Activated CD8-positive, alpha-beta memory T cell treated with anti-CD3 and anti-CD28 coated beads for 24 hours (primary cell): ENCODE results near the gene SERPINB10.

Source experiments
- DNase-seq: peaks from one replicate; pipeline ENCODE4 v3.0.0-alpha.2; 2020

SERPINB10 gene

DNA sequence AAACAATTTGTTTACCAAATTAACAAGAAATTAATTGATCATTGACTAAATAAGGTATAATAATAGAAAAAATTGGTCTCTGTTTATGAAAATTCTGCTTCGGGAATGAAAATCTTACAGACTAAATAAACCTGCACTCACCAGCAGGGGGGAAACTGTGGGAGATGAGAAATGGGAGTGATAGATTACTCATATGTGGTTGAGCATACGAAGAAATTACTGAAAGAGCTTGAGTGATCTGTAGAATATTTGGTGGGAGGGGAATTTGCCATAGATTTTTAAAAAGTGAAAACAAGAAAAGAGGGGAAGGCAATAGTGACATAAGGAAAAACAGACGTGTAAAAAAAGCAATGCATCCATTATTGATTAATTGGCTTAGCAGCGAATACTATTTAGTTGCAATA lies 43.5 kb downstream of the SERPINB10 start:
- no peak for DNase-seq

DNA sequence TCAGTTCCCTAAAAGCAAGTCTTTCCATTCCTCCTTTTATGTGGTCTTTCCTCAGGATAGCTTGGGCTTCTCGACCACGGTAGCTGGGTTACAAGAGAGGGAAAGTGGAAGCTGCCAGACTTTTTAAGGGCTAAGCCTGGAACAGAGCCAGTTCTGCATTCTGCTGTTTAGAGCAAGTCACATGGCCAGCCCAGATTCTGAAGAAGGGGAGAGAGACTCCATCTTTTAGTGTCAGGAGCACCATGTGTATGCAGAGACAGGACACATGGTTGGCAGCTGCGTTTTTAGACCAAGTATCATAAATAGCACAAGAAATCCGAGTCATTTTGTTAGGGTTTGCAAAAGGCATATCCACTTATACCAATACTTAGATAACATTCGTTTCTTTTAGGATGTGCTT lies 46.1 kb downstream of the SERPINB10 start:
- DNase-seq, result no peak

DNA sequence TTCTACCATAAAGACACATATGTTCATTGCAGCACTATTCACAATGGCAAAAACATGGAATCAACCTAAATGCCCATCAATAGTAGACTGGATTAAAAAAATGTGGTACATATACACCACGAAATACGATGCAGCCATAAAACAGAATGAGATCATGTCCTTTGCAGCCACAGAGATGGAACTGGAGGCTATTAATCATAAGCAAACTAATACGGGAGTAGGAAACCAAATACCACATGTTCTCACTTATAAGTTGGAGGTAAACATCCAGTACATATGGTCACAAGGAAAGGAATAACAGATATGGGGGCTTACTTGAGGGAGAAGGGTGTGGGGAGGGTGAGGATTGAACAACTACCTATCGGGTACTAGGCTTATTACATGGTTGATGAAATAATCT lies 49.0 kb downstream of the SERPINB10 start:
- DNase-seq, result no peak

DNA sequence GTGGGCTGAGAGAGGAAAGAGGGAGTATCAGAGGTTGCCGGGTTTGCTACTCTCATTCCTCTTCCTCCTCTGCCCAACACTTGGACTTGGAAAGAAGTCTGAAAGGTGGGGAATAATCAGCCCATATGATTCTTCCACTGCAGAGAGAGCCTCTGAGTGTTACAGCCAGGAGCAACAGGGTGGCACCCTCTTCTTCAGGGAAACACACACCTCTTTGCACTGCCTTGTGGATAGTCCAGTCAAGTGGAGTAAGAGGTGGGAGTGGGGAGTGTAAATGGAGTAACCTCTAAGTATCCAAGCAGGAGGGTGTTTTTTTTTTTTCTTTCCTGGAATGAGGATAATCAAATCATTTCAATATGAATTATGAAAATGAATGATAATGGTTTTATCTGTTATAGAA lies 53.1 kb downstream of the SERPINB10 start:
- no peak for DNase-seq

DNA sequence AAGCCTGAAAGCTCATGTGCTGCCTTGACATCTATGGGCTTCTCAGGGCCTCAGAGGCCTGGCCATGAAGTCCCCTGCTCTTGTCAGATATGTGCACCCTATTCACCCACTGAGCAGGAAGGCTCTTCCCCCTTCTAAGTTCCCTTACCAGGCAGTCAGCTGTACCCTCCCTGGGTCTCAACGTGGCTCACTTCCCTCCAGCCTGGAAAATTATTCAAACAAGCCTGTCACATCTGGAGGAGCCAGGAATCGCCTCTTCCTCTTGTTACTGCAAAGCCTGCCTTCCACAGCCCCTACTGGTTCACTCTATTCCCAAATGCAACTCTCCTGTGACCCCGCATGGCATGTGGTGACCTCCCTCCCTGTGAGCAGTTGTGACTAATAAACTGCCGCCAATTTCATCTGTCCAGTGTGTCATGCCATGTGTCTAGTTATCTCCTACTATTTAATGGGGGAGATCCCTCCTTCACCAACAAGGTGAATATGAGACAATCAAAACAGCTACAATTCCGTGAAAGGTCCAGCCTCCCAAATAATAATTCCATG lies 53.8 kb downstream of the SERPINB10 start:
- DNase-seq, result no peak

DNA sequence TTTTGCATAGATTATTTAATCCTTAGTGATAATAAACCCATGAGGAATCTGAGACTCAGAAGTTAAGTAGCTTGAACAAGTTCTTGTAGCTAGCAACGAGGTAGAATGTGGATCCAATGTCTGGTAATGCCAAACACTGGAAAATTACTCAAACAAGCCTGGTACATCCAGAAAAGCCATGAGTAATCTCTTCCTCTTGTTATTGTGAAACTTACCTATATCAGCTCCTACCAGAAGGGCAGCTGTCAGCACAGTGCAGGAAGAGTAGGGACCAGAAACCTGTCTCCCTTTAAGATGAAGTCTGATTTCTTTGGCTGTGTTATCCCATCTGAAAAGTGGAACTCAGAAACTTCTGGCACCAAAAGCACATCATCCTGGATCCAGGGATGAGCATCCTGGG lies 54.4 kb downstream of the SERPINB10 start:
- DNase-seq, result no peak

DNA sequence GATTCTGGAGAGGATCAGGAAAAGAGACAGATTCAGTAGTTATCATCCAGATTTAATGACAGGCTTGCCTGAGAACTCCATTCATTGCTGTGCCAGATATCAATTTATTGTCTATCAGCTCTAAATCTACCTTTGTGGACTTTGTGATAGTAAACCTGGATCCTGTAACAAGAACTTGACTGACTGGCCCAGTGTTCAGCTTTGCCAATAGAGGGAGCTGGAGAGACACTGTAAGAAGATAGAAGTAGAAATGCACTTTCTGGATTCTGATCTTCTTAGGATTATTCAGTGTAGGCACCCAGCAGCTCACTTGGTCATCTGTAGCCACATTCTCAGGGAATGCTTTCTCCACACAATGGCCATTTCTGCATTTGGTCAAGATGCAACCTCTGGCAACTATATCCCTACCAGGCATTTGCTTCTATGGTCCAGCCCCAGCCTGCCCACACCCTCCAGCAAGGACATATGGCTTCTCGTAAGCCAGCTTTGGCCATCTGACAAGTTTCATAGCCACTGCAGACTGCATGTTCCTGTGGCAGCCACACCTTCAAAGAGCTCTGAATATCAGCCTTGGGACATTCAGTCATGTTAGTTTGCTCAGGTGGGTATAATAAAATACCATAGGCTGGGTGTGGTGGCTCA lies 56.0 kb downstream of the SERPINB10 start:
- DNase-seq, result no peak

DNA sequence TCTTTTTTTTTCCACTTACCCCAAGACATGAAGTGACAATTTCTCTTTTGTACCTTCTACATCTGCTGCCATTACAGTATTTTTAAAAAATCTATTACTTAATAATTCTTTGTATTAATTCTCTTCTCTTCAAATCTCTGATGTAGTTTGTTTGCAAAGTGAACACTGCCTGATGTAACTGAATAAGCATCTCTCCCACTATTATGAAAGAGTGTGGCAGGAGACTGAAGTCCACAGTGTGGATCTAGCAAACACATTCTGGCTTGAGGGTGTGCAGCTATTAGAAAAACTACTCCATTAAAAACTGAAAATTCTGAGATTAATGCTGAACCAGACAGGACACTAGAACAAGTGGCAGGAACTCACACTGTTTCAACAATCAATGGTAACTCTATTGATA lies 57.1 kb downstream of the SERPINB10 start:
- DNase-seq, result no peak

DNA sequence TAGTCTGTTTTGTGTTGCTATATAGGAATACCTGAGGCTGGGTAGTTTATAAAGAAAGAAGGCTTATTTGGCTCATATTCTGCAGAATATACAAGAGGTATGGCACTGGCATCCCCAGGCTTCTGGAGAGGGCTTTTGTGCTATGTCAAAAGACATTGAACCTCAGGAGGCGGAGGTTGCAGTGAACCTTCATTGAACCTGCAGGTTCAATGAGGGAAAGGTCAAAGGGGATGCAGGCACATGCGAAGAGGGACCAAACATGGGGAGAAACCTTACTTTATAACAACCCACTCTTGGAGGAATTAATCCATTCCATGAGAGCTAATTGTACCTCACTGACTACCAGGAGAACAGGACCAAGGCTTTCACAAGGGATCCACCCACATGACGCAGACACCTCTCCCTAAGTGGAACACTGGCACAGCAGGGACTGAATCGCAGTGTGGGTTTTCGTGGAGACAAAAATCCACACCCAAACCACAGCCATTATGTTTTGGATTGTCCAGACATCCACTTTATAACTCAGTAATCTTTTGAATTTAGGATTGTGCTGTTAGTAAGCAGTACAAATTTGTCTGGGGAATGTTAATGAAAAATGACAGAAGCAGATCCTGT lies 58.1 kb downstream of the SERPINB10 start:
- no peak for DNase-seq

DNA sequence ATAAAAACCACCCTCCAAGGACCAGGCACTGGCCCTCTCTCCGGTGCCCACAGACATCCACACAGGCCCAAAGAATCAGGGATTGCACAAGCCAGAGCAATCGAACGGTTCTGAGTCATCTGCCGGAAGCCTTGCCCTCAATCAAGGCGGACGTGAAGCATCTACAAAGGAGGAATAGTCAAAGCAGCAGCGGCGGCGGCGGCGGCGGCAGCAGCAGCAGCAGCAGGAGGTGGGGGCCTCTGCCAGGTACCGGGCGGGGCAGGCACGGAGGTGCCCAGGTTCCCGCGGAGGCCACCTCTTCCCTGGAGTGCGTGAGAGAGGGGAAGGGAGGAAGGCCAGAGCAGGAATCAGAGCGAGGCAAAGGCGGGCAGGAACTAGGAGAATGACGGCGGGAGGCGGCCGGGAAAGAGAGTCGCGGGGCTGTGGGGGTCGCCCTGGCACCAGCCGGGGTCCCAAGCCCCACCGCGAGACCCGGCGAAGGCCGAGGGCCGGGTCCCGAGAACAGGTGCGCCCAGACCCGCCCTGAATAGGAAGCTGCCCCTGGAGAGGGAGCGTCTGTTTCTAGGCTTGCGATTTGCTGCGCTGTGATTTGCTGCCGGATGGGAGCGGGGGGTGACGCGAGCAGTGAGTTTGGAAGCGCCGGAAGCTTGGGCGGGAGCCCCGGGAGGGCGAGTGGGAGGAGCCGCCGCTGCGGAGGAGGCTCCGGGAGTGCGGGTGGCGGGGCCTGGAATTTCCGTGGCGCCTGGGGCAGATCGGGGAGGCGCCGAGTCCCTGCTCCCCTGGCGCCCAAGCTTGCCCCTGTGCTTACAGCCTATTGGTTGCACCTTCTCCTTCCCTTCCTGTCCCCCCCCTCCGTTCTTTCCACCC lies 62.4 kb downstream of the SERPINB10 start, which contains the start of gene SERPINB8:
Gene SERPINB8 (plus strand): TSS at position 140 of the 867 bp plus-strand sequence. CDS start 8,228 bp downstream, outside the sequence.
- peak; percentile 87 for DNase-seq

DNA sequence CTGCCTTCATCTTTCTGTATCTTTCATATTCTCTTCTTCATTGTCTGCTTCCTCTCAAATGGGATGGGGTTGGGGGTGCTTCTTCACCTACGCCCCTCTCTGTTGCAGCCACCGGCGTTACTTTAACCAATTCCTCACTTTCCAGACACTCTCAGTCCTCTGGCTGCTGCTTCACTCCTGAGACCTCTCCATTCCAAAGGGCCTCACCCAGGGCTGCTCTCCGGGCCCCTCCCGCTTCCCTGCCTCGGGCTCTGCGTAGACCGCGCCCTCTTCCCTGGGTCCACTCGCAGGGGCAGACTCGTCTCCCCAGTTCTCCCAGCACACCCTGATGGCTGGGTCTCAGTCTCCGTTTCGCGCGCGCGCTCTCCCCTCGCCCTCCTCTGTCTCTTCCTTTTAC lies 63.0 kb downstream of the SERPINB10 start:
- no peak for DNase-seq

DNA sequence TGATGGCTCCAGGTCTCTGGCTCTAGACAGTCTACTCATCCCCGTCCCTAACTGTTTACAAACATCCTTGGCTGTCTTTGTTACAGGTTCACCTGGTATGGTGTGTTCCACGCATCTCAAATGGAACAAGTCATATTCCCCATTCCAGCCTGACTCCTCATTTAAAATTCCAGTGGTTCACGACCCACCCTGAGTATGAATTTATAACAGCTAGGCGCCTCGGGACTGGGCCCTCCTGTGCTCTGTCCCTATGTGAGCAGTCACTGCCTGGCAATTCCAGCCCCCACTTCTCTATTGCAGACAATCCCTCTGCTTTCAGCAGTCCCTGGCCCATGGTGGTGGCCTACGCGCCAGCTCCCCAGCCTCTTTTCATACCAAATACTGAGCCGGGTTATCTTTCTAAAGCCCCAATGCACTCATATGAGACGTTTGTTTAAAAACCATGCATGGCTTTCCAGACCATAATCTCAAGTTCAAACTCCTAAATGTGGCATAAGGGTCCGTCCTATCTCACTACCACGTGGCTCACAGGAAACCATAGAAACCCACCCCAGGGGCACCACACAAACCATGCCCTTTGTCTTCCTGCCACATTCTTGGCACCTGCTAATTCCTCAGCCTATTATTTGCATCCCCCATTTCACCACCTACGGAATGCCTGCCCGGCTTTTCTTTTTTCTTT lies 63.7 kb downstream of the SERPINB10 start:
- no peak for DNase-seq

DNA sequence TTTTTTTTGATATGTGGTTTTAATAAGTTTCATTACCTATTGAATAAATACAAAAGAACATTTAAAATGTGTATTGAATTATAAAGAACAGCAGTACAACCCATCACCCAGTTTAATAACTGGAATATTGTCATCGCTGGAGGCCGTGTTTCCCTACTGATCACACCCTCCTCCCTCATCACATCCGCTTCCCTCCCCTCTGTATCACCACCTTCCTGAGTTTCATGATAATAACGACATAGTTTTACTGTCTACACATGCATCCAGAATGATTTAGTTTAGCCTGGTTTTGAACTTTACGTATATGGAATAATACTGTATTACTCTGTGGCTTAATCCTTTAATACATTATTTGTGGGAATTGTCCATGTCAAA lies 64.2 kb downstream of the SERPINB10 start:
- DNase-seq, result no peak

DNA sequence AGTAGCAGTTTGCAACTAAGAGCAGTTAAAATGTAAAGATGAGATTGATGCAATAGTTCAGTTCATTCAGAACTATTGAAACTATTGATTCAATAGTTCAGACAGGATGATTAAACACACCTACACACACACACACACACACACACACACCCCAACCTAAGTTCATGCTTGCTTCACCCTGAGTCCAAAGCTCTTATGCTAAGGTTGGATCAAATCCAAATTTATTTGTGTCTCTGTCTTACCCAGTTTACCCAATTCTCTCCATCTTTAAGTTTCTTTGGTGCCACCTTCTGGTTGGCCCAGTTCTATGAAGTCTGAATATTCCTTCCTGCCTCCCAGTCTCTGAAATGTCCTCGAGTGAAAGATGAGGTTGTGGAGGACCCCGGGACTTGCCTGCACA lies 67.2 kb downstream of the SERPINB10 start:
- DNase-seq, result no peak

DNA sequence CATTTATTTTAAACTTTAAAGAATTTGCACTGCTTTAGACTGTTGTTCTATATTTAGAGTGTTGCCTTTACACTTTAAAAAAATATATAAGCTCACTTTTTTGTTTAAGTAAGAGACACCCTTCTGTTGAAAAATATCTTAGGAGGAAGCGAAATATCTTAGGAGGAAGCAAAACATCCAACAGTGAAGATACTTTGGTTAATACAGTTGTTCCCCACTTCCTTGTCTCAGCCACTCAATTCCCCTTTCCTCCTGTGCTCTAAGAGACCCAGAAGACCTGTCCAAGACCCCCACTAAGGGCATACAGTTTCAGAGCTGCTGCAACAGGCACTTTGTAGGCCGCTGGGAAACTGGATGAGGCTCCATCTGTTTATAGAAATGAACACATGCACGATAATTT lies 67.9 kb downstream of the SERPINB10 start:
- no peak for DNase-seq

DNA sequence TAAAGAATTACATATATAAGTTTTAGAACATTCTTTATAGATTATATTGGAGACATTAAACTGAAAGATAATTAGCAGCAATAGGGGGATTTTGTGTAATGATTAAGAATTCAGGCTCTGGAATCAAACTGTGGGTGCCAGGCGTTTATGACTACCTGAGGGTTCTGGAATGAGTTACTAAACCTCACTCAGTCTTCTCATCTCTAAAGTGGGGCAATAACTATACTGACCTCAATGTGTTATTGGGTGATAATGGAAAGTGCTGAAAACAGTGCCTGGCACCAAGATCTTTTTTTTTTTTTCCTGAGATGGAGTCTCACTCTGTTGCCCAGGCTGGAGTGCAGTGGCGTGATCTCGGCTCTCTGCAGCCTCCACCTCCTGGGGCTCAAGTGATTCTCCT lies 69.3 kb downstream of the SERPINB10 start:
- no peak for DNase-seq

DNA sequence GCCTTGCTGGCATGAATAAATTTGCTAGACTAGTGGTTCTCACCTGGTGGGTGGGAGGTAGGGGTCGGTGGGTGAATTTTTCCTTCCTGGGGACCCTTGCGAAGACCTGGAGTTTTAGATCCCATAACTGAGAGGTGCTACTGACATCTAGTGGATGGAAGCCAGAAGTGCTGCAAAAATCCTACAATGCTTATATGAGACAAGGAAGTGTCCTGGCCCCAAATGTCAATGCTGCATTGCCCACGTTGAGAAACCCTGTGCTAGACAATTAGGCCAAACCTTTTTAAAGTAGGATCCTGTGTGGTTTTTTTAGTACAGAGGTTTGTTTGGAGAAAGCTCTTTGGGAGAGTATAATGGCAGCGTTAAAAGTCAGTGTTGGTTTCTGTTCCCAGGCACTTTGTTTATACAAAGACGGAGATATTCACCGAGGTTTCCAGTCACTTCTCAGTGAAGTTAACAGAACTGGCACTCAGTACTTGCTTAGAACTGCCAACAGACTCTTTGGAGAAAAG lies 71.7 kb downstream of the SERPINB10 start:
- DNase-seq, result no peak

DNA sequence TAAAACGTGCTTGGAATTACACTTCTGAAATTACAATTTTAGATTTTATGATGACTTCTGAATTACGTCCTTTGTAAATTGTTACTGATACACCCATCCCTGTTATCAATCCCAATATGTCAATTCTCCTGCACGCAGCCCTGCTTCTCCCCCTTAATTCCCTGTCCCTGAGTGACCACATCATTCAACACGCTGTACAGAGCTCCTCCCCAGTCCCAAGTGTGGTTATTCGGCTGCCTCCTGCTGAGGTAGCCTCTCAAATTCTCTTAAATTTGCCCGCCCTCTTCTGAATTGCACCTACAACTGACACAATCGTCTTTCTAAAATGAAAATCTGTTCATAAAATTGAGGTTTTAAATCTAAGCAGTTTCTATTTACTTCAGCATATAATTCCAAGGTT lies 72.3 kb downstream of the SERPINB10 start:
- DNase-seq, result no peak

DNA sequence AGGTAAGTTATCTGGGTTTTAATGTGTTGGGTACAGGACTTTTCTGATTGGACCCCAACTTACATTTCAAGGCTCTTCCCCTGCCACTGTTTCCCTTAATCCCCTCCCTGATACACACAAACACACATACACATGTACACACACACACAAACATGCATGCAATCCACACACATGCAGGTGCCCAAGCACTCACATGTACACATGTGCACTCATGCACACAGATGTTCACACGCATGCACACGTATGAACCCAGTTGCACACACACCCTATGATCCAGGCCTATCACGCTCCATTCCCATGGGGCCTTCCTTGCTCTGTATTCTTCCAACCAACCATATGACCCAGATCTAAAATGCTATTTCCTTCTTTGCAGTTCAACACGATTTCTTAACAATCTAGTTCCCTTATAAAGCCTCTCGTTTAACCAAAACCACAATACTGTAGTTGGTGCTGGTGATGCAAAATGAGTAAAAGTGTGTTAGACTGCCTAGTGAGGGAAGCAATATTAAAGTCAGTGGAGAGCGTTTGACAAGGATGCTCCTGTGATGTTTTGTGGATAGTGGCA lies 73.2 kb downstream of the SERPINB10 start:
- no peak for DNase-seq

DNA sequence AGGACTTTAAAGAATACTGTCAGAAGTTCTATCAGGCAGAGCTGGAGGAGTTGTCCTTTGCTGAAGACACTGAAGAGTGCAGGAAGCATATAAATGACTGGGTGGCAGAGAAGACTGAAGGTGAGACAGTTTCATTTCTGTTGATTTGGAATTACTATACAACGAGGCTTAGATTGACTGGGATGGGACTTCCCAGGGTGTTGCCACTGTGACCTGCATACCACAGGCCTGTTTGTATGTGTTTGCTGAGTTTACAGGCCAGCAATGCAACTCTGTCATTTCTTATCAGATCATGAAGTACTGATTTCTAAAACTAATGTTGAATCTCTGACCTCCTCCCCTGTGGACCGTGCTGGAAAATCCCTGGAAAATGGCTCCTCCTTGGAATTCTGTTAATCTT lies 74.0 kb downstream of the SERPINB10 start:
- DNase-seq, result no peak

DNA sequence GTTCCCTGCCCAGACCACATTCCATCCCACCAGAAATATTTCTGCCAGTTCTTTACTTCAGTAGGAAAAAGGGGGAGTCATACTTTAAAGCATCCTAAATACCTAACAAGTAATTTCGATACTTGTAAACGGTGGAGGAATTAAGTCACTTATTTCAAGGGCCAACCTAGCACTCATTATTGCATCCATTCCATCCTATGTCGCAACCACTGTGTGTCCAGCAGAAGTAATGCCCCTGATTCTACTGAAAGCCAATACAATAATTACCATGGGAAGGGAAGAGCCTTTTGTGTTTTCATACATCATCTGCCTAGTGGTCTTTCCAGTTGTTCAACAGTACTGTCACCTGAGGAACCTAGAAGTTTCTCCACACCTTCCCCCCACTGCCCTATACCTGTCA lies 74.6 kb downstream of the SERPINB10 start:
- no peak for DNase-seq
